COLO829 (cell line): ENCODE data around the gene KAT2A.

Experiments used
- DNase-seq: peaks from one replicate; pipeline ENCODE4 v3.0.0; 2012; ENCODE audit warnings: low spot score

Gene KAT2A

DNA sequence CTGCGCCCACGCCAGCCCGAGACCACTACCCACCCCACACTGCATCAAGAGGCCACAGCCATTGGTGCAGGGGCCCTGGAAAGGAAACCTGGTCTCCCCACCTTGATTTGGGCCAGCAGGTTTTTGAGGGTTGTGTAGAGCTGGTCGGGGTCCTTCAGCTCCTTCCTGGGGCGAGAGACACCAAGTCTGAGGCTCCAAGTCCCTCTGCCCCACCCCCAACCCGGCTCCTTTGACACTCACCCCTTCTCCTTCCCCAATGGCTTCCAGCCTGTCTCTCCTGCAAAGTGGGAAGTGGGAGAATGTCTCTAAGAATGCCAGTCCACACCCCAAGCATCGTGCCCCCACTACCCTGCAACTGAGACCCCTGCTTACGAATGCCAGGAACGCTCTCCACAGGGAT lies 7.0 kb downstream of the KAT2A start:
- DNase-seq: no peak

DNA sequence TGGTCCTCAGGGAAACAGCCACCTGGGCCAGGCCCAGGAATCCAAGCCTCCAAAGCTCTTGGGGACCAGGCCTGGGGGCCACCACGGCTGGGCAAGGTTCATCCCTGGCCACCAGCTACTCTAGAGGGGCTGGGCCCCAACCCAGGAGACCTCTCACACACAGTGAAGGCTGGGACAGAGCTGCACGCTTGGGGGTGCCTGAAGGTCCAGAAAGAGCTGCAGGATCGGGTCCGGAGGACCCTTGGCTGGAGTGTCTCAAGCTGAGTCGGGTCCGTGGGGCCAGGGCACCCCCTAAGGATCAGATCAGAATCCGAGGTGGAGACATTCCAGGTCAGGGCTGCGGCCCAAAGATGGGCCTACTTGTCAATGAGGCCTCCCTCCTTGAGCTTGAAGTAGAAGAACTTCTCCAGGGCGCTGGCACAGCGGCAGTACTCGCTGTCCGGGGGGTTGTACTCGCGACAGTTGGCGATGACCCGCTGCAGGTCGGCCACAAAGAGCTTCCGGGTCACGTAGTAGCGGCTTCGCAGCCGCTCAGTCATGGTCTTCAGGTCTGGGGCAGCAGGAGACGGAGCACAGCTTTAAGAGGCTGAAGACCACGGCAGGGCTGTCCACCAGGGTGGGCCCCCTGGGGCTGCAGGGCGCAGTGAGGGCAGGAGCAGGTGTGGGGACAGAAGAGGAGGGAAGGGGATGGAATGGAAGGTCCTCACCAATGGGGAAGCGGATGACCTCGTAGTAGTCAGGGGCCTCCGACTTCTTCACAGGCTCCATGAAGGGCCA lies 7.7 kb downstream of the KAT2A start:
- no peak for DNase-seq

DNA sequence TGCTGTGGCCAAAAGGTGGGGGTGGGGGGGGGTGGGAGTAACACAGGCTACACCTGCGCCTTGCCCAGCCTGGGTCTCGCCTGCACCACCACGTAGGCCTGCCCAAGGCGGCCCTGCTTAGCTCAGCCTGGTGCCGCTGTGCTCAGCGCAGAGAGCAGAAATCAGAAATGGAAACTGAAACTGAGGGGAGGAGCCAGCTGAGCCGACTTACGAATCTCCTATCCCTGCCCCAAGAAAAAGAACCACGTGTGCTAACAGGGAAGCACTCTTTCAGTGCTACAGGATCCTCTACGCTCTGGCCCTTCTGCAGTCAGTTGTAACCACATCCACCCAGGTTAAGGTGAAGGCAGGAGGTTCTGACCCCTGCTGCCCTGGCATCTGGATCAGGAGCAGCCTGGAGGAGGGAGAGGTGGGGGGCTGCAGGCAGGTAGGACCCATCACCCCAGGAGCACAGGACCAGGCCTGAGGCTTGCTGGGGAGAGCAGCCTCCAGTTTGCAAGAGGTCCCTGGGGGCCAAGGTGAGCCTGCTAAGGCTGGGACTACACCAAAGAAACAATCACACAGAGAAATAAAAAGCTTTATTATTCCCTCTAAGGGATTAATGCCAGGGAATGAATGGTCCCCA lies 8.5 kb downstream of the KAT2A start, which contains the start of gene DHX58:
TSS of gene DHX58 (minus strand) at position 163 of the 625 bp plus-strand sequence. CDS start 822 bp downstream, outside the sequence.
- peak; percentile 91 for DNase-seq

- peak; percentile 58 for DNase-seq
Observed at GRCh38 chr17:42111871-42112551, 9.2 kb downstream of the KAT2A start.

GRCh38 chr17:42111265-42111636 lies 9.9 kb downstream of the KAT2A start:
- no peak for DNase-seq

DNA sequence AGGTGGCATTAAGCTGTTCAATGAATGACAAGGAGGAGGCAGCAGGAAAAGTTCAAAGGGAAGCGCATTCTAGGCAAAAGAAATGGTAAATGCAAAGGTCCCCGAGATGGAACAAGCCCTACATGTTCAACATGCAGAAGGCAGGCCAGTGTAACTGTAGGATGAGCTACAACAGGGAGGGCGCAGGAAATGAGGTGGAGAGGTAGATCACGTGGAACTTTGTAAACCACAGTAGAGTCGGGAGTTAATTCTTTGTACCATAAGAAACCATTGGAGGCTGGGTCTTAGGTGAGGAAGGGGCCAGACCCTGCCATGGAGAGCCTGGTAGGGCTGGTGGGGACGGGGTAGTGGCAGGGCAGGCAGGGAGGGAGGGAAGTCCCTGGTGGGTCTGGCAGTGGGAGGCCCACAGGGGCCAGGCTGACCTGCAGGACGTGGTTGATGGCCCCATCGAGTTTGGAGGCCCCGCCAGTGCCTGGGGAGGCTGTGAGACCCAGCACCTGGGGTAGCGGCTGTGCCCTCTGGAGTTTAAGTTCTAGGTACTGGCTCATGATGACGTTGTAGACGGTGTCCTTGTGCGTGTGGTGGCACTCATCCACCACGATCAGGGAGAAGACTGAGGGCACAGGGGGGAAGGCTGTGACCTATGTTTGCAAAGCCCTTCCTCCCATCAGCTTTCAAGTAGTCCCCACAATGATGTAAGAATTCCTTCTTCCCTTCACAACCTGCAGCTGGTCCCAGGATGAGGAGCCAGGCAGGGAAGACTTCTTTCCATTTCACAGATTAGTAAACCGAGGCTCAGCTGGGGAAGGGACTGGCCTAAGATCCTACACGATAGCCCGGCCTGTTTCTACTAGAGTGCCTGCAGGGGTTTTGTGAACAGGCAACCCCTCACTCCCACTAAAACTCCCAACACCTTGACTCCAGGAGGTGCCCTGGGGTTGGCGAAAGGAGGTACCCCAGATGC lies 10.6 kb downstream of the KAT2A start:
- DNase-seq: no peak

- DNase-seq: no peak
Observed at GRCh38 chr17:42109086-42109485, 12.1 kb downstream of the KAT2A start.

GRCh38 chr17:42107597-42108576 lies 13.3 kb downstream of the KAT2A start:
- peak; percentile 91 for DNase-seq

DNA sequence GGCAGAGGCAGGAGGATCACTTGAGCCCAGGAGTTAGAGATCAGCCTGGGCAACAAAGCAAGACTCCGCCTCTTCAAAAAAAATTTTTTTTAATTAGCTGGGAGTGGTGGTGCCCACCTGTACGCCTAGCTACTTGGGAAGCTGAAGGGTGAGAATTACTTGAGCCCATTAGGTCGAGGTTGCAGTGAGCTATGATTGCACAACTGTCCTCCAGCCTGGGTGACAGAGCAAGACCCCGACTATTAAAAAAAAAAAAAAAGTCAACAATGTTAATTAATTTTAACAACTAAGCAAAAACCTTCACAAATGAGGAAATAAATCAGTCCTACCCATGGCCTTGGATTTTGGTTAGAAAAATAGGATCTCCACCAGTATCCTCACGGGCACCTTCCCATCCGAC lies 14.0 kb downstream of the KAT2A start:
- DNase-seq: no peak

GRCh38 chr17:42106009-42106408 lies 15.2 kb downstream of the KAT2A start:
- DNase-seq: no peak

GRCh38 chr17:42104264-42104663 lies 16.9 kb downstream of the KAT2A start:
- DNase-seq: no peak

DNA sequence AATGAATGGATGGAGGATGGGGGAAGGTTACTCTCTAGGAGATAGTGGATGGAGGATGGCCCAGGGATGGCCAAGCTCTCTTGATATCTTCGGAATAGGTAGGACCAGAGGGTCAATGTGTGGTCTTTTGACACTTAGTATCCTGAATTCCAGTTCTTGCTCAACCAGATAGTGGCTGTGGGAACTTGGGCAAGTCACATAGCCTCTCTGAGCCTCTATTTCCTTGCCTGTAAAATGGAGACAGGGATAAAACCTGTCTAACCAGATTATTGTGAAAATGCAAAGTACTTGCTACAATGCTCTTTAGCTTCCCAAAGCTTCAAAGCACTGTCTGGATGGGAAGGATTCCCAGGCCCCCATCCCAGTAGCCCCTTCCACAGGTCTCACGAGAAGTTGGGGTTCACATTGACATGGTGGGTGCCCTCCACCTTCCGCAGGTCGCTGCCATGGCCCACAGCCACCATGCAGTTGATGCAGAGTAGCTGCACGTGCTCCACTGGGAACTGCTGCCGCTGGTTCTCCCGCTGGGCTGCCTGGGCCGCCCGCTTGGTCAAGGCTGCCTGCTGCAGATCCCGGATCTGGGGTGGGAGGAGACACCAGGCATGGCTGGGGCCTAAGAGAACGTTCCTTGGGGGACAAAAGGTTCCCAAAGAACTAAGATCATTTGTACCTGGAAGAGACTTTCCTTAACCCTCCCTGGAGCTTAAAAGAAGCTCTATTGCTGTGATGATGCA lies 17.8 kb downstream of the KAT2A start:
- DNase-seq: no peak

GRCh38 chr17:42101513-42102292 lies 19.5 kb downstream of the KAT2A start:
- peak; percentile 95 for DNase-seq

DNA sequence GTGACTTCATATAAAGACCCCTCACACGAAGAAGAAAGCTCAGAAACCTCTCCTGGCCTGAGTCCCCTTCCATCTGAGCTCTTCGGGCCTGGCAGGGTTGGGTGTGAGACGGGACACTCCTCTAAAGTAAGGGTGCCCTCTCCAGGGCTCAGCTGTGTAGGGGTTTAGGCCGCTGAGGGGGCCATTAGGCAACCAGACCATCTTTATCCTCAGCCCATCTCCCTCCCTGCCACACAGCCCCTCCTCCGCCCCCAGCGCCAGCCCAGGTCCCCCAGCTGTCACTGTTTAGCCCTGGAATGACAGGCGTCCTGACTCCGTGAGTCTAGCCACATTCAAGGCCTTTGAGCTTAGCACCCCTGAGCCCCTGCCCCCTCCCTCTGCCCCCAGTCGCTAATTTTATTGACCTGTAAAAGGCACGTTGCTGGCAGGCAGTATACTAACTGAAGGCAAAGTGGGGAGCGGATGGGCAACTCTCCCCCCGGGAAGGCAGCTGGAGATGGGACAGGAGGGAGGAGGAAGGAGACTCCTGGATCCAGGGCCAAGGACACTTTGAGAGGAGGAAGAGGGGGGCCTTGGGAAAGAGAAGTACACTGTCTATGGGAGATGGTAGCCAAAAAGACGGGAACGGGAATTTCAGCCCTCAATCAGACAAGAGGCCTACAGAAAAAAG lies 22.3 kb downstream of the KAT2A start:
- DNase-seq: no peak

DNA sequence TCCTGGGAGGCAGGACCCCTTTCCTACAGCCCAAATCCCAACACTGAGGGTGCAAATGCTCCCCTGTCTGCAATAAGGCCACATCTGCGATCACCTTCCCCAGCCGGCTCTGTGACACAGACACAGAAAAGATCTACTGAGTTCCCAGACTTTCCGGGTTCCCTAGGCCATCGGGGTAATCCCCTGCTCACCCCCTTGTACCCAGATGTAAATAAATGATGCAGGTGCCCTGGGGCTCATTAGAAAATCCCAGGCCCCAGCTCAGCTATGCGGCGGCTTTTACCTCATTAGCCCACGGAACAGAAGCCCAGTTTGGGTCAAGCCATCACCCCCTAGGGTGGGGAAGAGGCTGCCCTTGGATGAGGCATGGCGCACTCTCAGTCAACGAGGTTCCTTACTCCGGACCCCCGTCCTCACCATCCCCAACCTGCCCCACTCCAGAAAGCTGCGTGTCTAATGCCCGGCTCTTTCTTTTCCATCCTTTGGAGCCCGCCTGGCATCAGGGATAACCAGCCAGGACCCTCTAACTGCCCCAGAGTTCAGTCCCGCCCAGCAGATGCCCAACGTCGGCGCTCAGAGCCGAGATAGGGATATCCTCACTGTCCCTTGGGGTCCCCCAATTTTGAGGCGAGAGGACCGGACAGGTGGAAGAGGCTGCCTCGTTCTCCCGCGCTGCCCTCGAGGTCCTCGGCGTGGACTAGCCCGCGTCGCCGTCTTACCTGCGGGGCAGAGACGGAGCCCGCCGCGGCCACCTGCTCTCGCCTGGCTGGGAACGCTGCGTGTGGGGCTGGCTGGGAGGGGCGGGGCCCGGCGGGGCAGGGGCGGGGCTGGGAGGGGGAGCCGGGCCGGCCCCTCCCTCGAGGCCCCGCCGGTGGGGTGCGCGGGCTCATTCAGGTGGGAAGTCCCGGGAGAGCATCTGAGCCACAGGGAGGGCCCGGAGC lies 23.2 kb downstream of the KAT2A start, which contains the start of gene ZNF385C:
TSS of gene ZNF385C (minus strand) at position 783 of the 941 bp plus-strand sequence. CDS start 35,417 bp downstream, outside the sequence.
- no peak for DNase-seq

DNA sequence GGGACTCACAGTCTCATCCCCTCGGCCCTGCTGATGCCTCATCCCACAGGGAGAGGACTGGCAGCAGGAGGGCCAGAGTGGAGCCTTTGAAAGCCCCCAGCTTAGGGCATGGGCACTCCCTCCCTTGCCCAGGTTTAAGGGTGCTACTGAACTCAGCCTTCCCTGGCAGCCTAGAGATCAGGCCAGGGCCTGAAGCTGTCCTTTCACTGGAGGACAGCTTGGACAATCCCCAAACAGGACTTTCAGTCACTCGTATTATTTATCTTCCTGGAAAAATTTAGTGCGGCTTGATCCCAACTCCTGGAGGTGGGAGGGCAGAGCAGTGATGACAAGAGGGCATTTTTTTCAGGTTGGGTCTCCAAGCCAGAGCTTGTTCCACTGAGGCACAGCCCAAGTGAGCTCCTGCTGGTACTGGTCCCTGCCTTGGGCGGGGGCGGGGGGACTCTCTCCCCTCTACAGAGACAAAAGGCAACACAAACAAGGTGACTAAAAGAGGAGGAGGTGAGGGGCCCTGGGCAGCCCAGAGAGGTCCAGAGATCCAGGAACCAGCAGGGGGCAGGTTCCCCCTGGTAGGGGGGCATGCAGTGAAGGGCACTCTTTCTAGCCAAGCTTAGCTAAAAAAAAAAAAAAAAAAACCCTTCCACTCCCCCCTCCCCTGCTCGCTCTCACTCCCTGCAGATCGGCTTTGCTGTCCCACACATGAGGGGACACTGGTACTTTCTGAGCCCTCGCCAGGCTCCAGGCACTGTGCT lies 24.6 kb downstream of the KAT2A start:
- DNase-seq: no peak
